IPS DF 6.9 (cell line): ENCODE results near the gene TOX3.

ENCODE experiments used
- DNase-seq: peaks from one replicate; pipeline ENCODE4 v3.0.0-alpha.2; 2013; ENCODE audit warnings: low read depth, low spot score
- H3K27ac ChIP-seq: one replicate; pipeline ENCODE4 v1.5.1; 2013; ENCODE audit warnings: low read length, control low read depth
- H3K27me3 ChIP-seq: 2 replicates; pipeline ENCODE4 v1.6.1; 2013; ENCODE audit warnings: mild to moderate bottlenecking, low read length; ENCODE audit not compliant: control insufficient read depth, insufficient read depth
- H3K36me3 ChIP-seq: 2 replicates; pipeline ENCODE4 v1.6.1; 2013; ENCODE audit warnings: low read length; ENCODE audit not compliant: control insufficient read depth, insufficient read depth
- H3K4me1 ChIP-seq: 2 replicates; pipeline ENCODE4 v1.6.1; 2013; ENCODE audit warnings: low read length; ENCODE audit not compliant: control insufficient read depth, insufficient read depth
- H3K4me3 ChIP-seq: 2 replicates; pipeline ENCODE4 v1.5.1; 2013; ENCODE audit warnings: mild to moderate bottlenecking, low read length
- H3K9me3 ChIP-seq: 2 replicates; pipeline ENCODE4 v1.6.1; 2013; ENCODE audit warnings: low read length, inconsistent platforms; ENCODE audit not compliant: control insufficient read depth, insufficient read depth
- whole genome bisulfite sequencing: extraction: QIAGEN DNeasy Blood & Tissue Kit; methylation state at CpG from one replicate; pipeline ENCODE4 v1.1.7; 2013; ENCODE audit warnings: mixed read lengths, missing lambda C conversion rate; ENCODE audit not compliant: insufficient read length, insufficient coverage; 5-methylcytosine and 5-hydroxymethylcytosine counted together

Gene TOX3

DNA sequence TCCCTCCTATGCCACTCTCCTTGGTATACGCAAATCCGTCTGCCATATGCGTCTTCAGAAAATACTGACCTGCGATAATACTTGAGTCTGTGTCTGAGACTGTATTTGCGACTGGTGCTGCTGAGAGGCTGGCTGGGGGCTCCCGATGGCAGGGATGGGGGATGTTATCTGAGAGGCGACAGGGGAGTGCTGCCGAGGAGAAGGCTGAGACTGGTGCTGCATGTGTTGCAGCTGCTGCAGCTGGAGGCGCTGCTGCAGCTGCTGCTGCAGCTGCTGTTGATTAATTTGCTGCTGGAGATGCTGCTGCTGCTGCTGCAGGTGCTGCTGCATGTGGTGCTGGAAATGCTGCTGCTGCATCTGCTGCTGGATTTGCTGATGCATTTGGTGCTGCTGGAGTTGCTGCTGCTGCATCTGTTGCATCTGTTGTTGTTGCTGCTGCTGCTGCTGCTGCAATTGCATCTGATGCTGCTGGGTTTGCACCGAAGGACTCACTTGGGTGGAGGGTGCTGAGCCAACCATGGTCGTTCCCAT, 107.7 kb downstream of the TOX3 start:
- no peak overlapping the region for H3K27ac ChIP-seq

GRCh38 chr16:52437277-52437670, 109.7 kb downstream of the TOX3 start:
- DNase-seq: no peak
- Histone ChIP-seq H3K27ac (no peak overlapping the region), H3K36me3 (peaks cover 11% of the 10 kb centered on the region), H3K9me3 (no peaks in the 10 kb centered on the region), H3K27me3 (no peaks in the 10 kb centered on the region), H3K4me1 (peaks cover 2% of the 10 kb centered on the region; the same call in 1 of the 2 replicates), H3K4me3 (no peak overlapping the region)
- WGBS: no CpG with 5 or more reads among the region's 4 CpGs

More for the DNA sequence above, 107.7 kb downstream of the TOX3 start:
- DNase-seq: no peak
- no peaks in the 10 kb centered on the region for H3K27me3 ChIP-seq
- H3K4me3 ChIP-seq: no peak overlapping the region
- peaks cover 2% of the 10 kb centered on the region; the same call in 1 of the 2 replicates for H3K4me1 ChIP-seq
- no CpG with 5 or more reads among the region's 11 CpGs for WGBS
- H3K9me3 ChIP-seq: no peaks in the 10 kb centered on the region
- peaks cover 11% of the 10 kb centered on the region for H3K36me3 ChIP-seq

GRCh38 chr16:52436339-52437276, 110.3 kb downstream of the TOX3 start:
- DNase-seq: no peak
- Histone ChIP-seq H3K4me1 (peaks cover 2% of the 10 kb centered on the region; the same call in 1 of the 2 replicates), H3K27me3 (no peaks in the 10 kb centered on the region), H3K9me3 (no peaks in the 10 kb centered on the region), H3K4me3 (no peak overlapping the region), H3K27ac (no peak overlapping the region), H3K36me3 (peaks cover 11% of the 10 kb centered on the region)
- WGBS: no CpG with 5 or more reads among the region's 2 CpGs

- Histone ChIP-seq H3K27me3 (no peaks in the 10 kb centered on the region), H3K27ac (no peak overlapping the region), H3K36me3 (peaks cover 3% of the 10 kb centered on the region; the same call in 1 of the 2 replicates), H3K4me3 (no peak overlapping the region), H3K9me3 (no peaks in the 10 kb centered on the region), H3K4me1 (peaks cover 2% of the 10 kb centered on the region; the same call in 1 of the 2 replicates)
- DNase-seq: no peak
- no CpG with 5 or more reads among the region's 1 CpG for WGBS
Observed at GRCh38 chr16:52434224-52434623, 112.7 kb downstream of the TOX3 start.

- DNase-seq: no peak
Observed at GRCh38 chr16:52433643-52434042, 113.3 kb downstream of the TOX3 start.

GRCh38 chr16:52424591-52424990, 122.4 kb downstream of the TOX3 start:
- no peaks in the 10 kb centered on the region for H3K27me3 ChIP-seq
- H3K36me3 ChIP-seq: no peaks in the 10 kb centered on the region
- H3K27ac ChIP-seq: no peak overlapping the region
- H3K9me3 ChIP-seq: no peaks in the 10 kb centered on the region
- no peak for DNase-seq
- H3K4me1 ChIP-seq: no peaks in the 10 kb centered on the region
- no CpG with 5 or more reads among the region's 2 CpGs for WGBS
- no peak overlapping the region for H3K4me3 ChIP-seq

More at GRCh38 chr16:52433643-52434042, 113.3 kb downstream of the TOX3 start:
- Histone ChIP-seq H3K4me1 (peaks cover 2% of the 10 kb centered on the region; the same call in 1 of the 2 replicates), H3K27me3 (no peaks in the 10 kb centered on the region), H3K9me3 (no peaks in the 10 kb centered on the region), H3K27ac (no peak overlapping the region), H3K36me3 (no peaks in the 10 kb centered on the region), H3K4me3 (no peak overlapping the region)
- WGBS: no CpG with 5 or more reads among the region's 2 CpGs

GRCh38 chr16:52422307-52422706, 124.6 kb downstream of the TOX3 start:
- Histone ChIP-seq H3K4me1 (no peaks in the 10 kb centered on the region), H3K27me3 (no peaks in the 10 kb centered on the region), H3K36me3 (no peaks in the 10 kb centered on the region), H3K27ac (no peak overlapping the region), H3K9me3 (no peaks in the 10 kb centered on the region), H3K4me3 (no peak overlapping the region)
- no CpG with 5 or more reads among the region's 1 CpG for WGBS
- DNase-seq: no peak

DNA sequence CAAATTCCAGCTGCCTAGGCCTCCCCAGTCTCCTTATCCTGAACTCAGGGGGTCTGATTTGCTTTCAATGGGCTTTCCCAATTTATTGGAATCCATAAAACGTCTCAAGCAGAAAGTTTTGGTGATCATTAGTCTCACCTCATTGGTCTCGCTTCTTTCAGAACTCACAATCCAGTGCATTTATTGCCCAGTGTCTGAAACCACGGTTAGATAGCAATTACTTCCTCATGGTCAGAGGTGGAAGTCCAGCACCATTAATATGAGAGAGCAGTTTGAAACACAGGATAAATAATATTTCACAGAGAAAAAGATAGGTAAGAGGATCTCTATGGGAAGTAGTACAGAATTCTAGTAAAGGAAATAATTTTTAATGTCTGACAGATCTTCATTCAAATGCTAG, 128.7 kb downstream of the TOX3 start:
- WGBS: no CpG with 5 or more reads among the region's 3 CpGs
- DNase-seq: no peak
- no peak overlapping the region for H3K4me3 ChIP-seq
- H3K9me3 ChIP-seq: no peaks in the 10 kb centered on the region
- no peak overlapping the region for H3K27ac ChIP-seq
- H3K27me3 ChIP-seq: no peaks in the 10 kb centered on the region
- H3K36me3 ChIP-seq: no peaks in the 10 kb centered on the region
- no peaks in the 10 kb centered on the region for H3K4me1 ChIP-seq

GRCh38 chr16:52416888-52417287, 130.1 kb downstream of the TOX3 start:
- no peaks in the 10 kb centered on the region for H3K27me3 ChIP-seq
- no peaks in the 10 kb centered on the region for H3K36me3 ChIP-seq
- H3K4me3 ChIP-seq: no peak overlapping the region
- H3K27ac ChIP-seq: no peak overlapping the region
- no peak for DNase-seq
- no CpG with 5 or more reads among the region's 1 CpG for WGBS
- H3K4me1 ChIP-seq: no peaks in the 10 kb centered on the region
- H3K9me3 ChIP-seq: no peaks in the 10 kb centered on the region

DNA sequence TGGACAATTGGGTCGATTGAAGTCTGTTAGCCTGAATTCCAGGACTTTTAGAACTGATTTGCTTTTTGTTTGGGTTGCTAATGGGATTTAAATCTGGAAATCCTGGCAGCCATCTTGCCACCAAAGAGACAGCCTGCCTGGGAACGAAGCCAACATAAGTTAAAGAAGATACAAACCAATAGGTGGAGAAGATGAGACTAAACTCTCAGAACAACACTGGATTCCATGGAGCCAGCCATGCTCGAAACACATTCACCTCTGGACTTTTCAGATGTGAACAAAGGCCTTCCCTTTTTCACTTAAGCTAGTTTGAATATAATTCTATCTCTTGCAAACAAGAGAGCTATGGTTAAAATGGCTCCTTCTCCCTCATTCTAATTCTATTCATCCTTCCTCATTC, 135.9 kb downstream of the TOX3 start:
- no peaks in the 10 kb centered on the region for H3K4me1 ChIP-seq
- no peak for DNase-seq
- no peaks in the 10 kb centered on the region for H3K36me3 ChIP-seq
- H3K4me3 ChIP-seq: no peak overlapping the region
- no peaks in the 10 kb centered on the region for H3K27me3 ChIP-seq
- no peaks in the 10 kb centered on the region for H3K9me3 ChIP-seq
- WGBS: no CpG with 5 or more reads among the region's 3 CpGs
- no peak overlapping the region for H3K27ac ChIP-seq
